Endothelial cell of umbilical vein (primary cell): ENCODE data around the gene CDH1. TPM values are rescaled to one million over a fixed set of nuclear protein-coding genes. Genes with fewer than 3 reads are reported as not detected.

ENCODE experiments used
- BruUV-seq: library from RNA; stranded (reverse); fragments of 400-500 nt; replicated peaks from 2 replicates; lab custom pipeline; 2021; lab: Mats Ljungman, UMichigan
- CTCF ChIA-PET: fragments of 300-600, 350-600 bp; sonication (Branson Sonifier 250); formaldehyde crosslinking; loops from one replicate; lab custom pipeline; 2021; ENCODE audit warnings: antibody characterized with exemption, inconsistent platforms; lab: Charles Lee
- POLR2A ChIA-PET: fragments of 300-600, 350-600 bp; sonication (Branson Sonifier 250); formaldehyde crosslinking; loops from one replicate; lab custom pipeline; 2021; ENCODE audit warnings: antibody characterized with exemption, inconsistent platforms; lab: Charles Lee
- DNase-seq: peaks from one replicate; pipeline ENCODE4 v3.0.0-alpha.2; 2011; ENCODE audit warnings: low read depth, low spot score
- FAIRE-seq: peaks from 2 replicates; lab custom pipeline; 2011; peaks lifted over from hg19 to GRCh38; lab: Jason Lieb, UNC
- H2AFZ ChIP-seq: 2 replicates; pipeline ENCODE4 v1.6.0; 2012; ENCODE audit warnings: low read depth, low read length, control low read depth, inconsistent platforms
- H3K27ac ChIP-seq: 2 replicates; pipeline ENCODE4 v1.5.1; 2011; ENCODE audit warnings: low read depth, mild to moderate bottlenecking, control low read depth, low read length, moderate library complexity; ENCODE audit not compliant: insufficient read depth
- H3K27me3 ChIP-seq, 2 experiments: 2 replicates each; pipeline versions ENCODE4 v1.6.0 to v1.6.1; 2011; ENCODE audit warnings: low read length in 2 of 2, mixed read lengths in 1 of 2; ENCODE audit not compliant: control insufficient read depth in 2 of 2, insufficient read depth in 2 of 2
- H3K36me3 ChIP-seq, 2 experiments: 2 replicates in 1 of 2; 3 replicates in 1 of 2; pipeline ENCODE4 v1.5.1; 2011; ENCODE audit warnings: low read length in 2 of 2, mild to moderate bottlenecking in 1 of 2, moderate library complexity in 1 of 2; ENCODE audit not compliant: control insufficient read depth in 2 of 2, insufficient read depth in 2 of 2; ENCODE audit errors: extremely low read depth in 1 of 2
- H3K4me1 ChIP-seq: 3 replicates; pipeline ENCODE4 v1.5.1; 2011; ENCODE audit warnings: mild to moderate bottlenecking, low read length; ENCODE audit not compliant: control insufficient read depth, insufficient read depth; ENCODE audit errors: extremely low read depth
- H3K4me2 ChIP-seq: 2 replicates; pipeline ENCODE4 v1.6.1; 2011; ENCODE audit warnings: low read length, control low read depth, mixed read lengths; ENCODE audit not compliant: insufficient read depth
- H3K4me3 ChIP-seq, 3 experiments: fragments of 200-600 bp in 1 of 3; sonication (generic), shearing (Covaris generic) in 1 of 3; replicated peaks in 1 of 3; 2 replicates each; pipeline ENCODE4 v1.5.1; 2011 to 2016; ENCODE audit warnings: control low read depth in 3 of 3, low read length in 3 of 3, mild to moderate bottlenecking in 2 of 3, inconsistent platforms in 1 of 3, low read depth in 1 of 3, moderate library complexity in 1 of 3; ENCODE audit not compliant: insufficient read depth in 1 of 3
- H3K79me2 ChIP-seq: 2 replicates; pipeline ENCODE4 v1.6.0; 2012; ENCODE audit warnings: low read length, inconsistent platforms; ENCODE audit not compliant: control insufficient read depth, insufficient read depth
- H3K9ac ChIP-seq: replicated peaks from 2 replicates; pipeline ENCODE3; 2011; ENCODE audit warnings: low read length, control low read depth; ENCODE audit not compliant: insufficient read depth; ENCODE audit errors: extremely low read depth
- H3K9me1 ChIP-seq: replicated peaks from 3 replicates; pipeline ENCODE4 v1.6.0; 2011; ENCODE audit warnings: mild to moderate bottlenecking, low read length; ENCODE audit not compliant: control insufficient read depth, insufficient read depth; ENCODE audit errors: extremely low read depth
- H3K9me3 ChIP-seq: replicated peaks from 2 replicates; pipeline ENCODE4 v1.5.1; 2012; ENCODE audit warnings: low read length, inconsistent platforms; ENCODE audit not compliant: control insufficient read depth, insufficient read depth
- H4K20me1 ChIP-seq: replicated peaks from 2 replicates; pipeline ENCODE3; 2011; ENCODE audit warnings: mild to moderate bottlenecking, low read length; ENCODE audit not compliant: control insufficient read depth, insufficient read depth; ENCODE audit errors: extremely low read depth
- EZH2 ChIP-seq: IDR thresholded peaks from 2 replicates; pipeline ENCODE4 v1.6.1; 2012; ENCODE audit warnings: borderline replicate concordance, low read depth, mild to moderate bottlenecking, moderate library complexity, low read length, inconsistent platforms; ENCODE audit not compliant: severe bottlenecking
- FOS ChIP-seq: IDR thresholded peaks from 2 replicates; pipeline ENCODE4 v1.6.1; 2011; ENCODE audit warnings: mild to moderate bottlenecking, low read length, moderate library complexity, borderline replicate concordance; ENCODE audit not compliant: insufficient read depth
- GATA2 ChIP-seq: IDR thresholded peaks from 2 replicates; pipeline ENCODE4 v1.7.0; 2011; ENCODE audit warnings: low read depth, mild to moderate bottlenecking, moderate library complexity, mixed read lengths, low read length; ENCODE audit not compliant: insufficient read length, insufficient read depth
- JUN ChIP-seq: IDR thresholded peaks from 2 replicates; pipeline ENCODE4 v1.6.1; 2011; ENCODE audit warnings: borderline replicate concordance, low read depth; ENCODE audit not compliant: insufficient read length, insufficient read depth
- MAX ChIP-seq: IDR thresholded peaks from 2 replicates; pipeline ENCODE4 v1.6.1; 2011; ENCODE audit not compliant: insufficient read depth, insufficient read length
- MYC ChIP-seq: IDR thresholded peaks from one replicate; pipeline ENCODE4 v1.6.1; 2011; ENCODE audit warnings: mild to moderate bottlenecking, low read depth, low read length
- POLR2A ChIP-seq: IDR thresholded peaks from 2 replicates; pipeline ENCODE4 v1.6.1; 2012; ENCODE audit warnings: low read depth, mild to moderate bottlenecking, control low read depth, low read length
- POLR2AphosphoS5 ChIP-seq: IDR thresholded peaks from 2 replicates; pipeline ENCODE4 v1.6.1; 2012; ENCODE audit warnings: low read depth, mild to moderate bottlenecking, control low read depth, low read length, moderate library complexity; ENCODE audit not compliant: insufficient read depth
- dilution Hi-C: fragments of 300-500 bp; cut with MboI; formaldehyde crosslinking; loops from one replicate; pipeline ENCODE4 v1.15.0; 2019; ENCODE audit warnings: low sequenced_read_pairs; ENCODE audit not compliant: extremely low pct_ligation_motif_present
- intact Hi-C: fragments of 100-400 bp; cut with micrococcal nuclease; formaldehyde crosslinking; loops from one replicate; pipeline ENCODE4 v1.10.0; 2022
- polyA plus RNA-seq, 4 experiments: library from polyadenylated mRNA; depleted of rRNA in 3 of 4; stranded (reverse) in 3 of 4; unstranded in 1 of 4; fragments of >200 nt; gene quantifications; 2 replicates each; pipeline versions ENCODE4 v1.2.1 to v1.2.3, GENCODE V29; 2011 to 2012; ENCODE audit warnings: missing spikeins in 1 of 4
- total RNA-seq: library from RNA; stranded (reverse); gene quantifications from 2 replicates; pipeline ENCODE4 v1.2.3, GENCODE V29; 2021
- TF ChIP-seq, protein P1 (sequence below), 2 donors: IDR thresholded peaks; 1 replicate in 1 of 2; 2 replicates in 1 of 2; pipeline ENCODE4 v1.5.1; 2011; ENCODE audit warnings: low read length in 2 of 2, mild to moderate bottlenecking in 2 of 2, moderate library complexity in 2 of 2, control low read depth in 1 of 2, inconsistent platforms in 1 of 2, low read depth in 1 of 2; ENCODE audit not compliant: insufficient read depth in 1 of 2; ENCODE audit errors: extremely low read depth in 1 of 2

CDH1 gene
- total and polyA plus RNA-seq, 2 donors (not counting 3 experiments of a cell fraction or from before 2014, with no cell fraction given): 0.28 to 0.69 TPM

GRCh38 chr16:68767581-68767980 lies 30.5 kb downstream of the CDH1 start:
- dilution Hi-C loops (no loop called here), intact Hi-C loops (no loop called here)
- Histone ChIP-seq H3K9ac (no peak overlapping the region), H3K27ac (no peak overlapping the region), H3K4me1 (no peaks in the 10 kb centered on the region), H3K79me2 (no peaks in the 10 kb centered on the region), H3K27me3 (peaks cover 0 to 3% of the 10 kb centered on the region in 2 experiments), H3K9me1 (no peaks in the 10 kb centered on the region), H3K4me3 (no peak overlapping the region), H3K9me3 (no peaks in the 10 kb centered on the region), H2AFZ (no peak overlapping the region), H4K20me1 (no peaks in the 10 kb centered on the region), H3K4me2 (no peak overlapping the region), H3K36me3 (no peaks in the 10 kb centered on the region)
- ChIA-PET CTCF (no interaction called here), POLR2A (no interaction called here)
- DNase-seq (no peak), FAIRE-seq (no peak)
- no peak for TF ChIP-seq FOS
- TF ChIP-seq, protein P1, sequence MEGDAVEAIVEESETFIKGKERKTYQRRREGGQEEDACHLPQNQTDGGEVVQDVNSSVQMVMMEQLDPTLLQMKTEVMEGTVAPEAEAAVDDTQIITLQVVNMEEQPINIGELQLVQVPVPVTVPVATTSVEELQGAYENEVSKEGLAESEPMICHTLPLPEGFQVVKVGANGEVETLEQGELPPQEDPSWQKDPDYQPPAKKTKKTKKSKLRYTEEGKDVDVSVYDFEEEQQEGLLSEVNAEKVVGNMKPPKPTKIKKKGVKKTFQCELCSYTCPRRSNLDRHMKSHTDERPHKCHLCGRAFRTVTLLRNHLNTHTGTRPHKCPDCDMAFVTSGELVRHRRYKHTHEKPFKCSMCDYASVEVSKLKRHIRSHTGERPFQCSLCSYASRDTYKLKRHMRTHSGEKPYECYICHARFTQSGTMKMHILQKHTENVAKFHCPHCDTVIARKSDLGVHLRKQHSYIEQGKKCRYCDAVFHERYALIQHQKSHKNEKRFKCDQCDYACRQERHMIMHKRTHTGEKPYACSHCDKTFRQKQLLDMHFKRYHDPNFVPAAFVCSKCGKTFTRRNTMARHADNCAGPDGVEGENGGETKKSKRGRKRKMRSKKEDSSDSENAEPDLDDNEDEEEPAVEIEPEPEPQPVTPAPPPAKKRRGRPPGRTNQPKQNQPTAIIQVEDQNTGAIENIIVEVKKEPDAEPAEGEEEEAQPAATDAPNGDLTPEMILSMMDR (IDR thresholded peaks at IDR 0.05; ENCODE audit: extremely low read depth in 1 of 2, insufficient read depth in 1 of 2, low read depth in 1 of 2, low read length in 2 of 2): no peak
- TF ChIP-seq MAX: no peak
- TF ChIP-seq GATA2: no peak
- no peak for TF ChIP-seq EZH2
- TF ChIP-seq POLR2A: no peak
- no peak for TF ChIP-seq MYC
- no peak for TF ChIP-seq JUN
- no peak for TF ChIP-seq POLR2AphosphoS5
- BruUV-seq: no TSS peak
